ENCODE data around the gene LCN15. TPM values are rescaled to one million over a fixed set of nuclear protein-coding genes. Genes with fewer than 3 reads are reported as not detected.

Gene LCN15
- total and polyA plus RNA-seq, 2 of the 4 experiments (the other 2 are of a cell fraction), result not detected

DNA sequence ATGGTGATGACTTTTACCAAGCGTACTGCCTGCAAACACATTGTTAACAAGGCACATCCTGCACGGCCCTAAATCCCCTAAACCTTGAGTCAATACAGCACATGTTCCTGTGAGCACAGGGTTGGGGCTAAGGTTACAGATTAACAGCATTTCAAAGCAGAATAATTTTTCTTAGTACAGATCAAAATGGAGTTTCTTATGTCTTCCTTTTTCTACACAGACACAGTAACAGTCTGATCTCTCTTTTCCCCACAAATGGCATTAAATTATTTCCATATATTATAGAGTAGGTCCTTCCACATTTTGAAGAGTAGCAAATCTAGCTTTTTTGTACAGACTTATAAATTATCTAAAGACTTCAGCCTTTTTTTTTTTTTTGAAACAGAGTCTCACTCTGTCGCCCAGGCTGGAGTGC lies 25.2 kb upstream of the LCN15 start:
- DNase-seq (no peak), ATAC-seq (ENCODE audit: low read depth) (no peak)
- Histone ChIP-seq H2BK15ac (ENCODE audit: low read depth, low read length) (no peak overlapping the region), H3K9ac (ENCODE audit: low read depth, low read length) (no peak overlapping the region), H3K18ac (ENCODE audit: low read depth, low read length) (no peak overlapping the region), H2AK5ac (ENCODE audit: low read depth, low read length) (no peak overlapping the region), H2AK9ac (replicated peaks; ENCODE audit: low read depth, low read length, poor library complexity) (no peak overlapping the region), H3K36me3 (ENCODE audit: control insufficient read depth, insufficient read depth, low read length) (peaks cover 8% of the 10 kb centered on the region; the same call in 1 of the 2 replicates), H3K4me2 (ENCODE audit: low read depth, low read length) (no peak overlapping the region), H3K9me3 (ENCODE audit: control insufficient read depth, insufficient read depth, low read length) (no peaks in the 10 kb centered on the region), H2AFZ (replicated peaks; ENCODE audit: low read length, poor library complexity) (no peak overlapping the region), H3K23ac (ENCODE audit: low read depth, low read length) (no peak overlapping the region), H4K5ac (ENCODE audit: low read depth, low read length) (no peak overlapping the region), H3K79me1 (ENCODE audit: low read depth in 1 of 2, low read length in 2 of 2) (peaks cover 3 to 24% of the 10 kb centered on the region in 2 experiments; a peak in 3 of 4 replicates), H3K27me3 (ENCODE audit: control insufficient read depth, insufficient read depth, low read length) (peaks cover 5% of the 10 kb centered on the region; the same call in 1 of the 2 replicates), H2BK5ac (ENCODE audit: low read depth, low read length, poor library complexity, severe bottlenecking) (no peak overlapping the region), H2BK120ac (ENCODE audit: low read depth, low read length) (no peak overlapping the region), H3K4me1 (ENCODE audit: control insufficient read depth, insufficient read depth, low read length) (peaks cover 5% of the 10 kb centered on the region; the same call in 1 of the 2 replicates), H2BK20ac (ENCODE audit: low read depth, low read length) (no peak overlapping the region), H3K9me1 (ENCODE audit: insufficient read depth, low read length) (no peaks in the 10 kb centered on the region), H4K91ac (ENCODE audit: insufficient read depth, low read depth, low read length) (no peak overlapping the region), H3K4ac (ENCODE audit: low read depth, low read length) (no peak overlapping the region), H4K8ac (ENCODE audit: low read depth in 2 of 2, low read length in 2 of 2) (no peak overlapping the region), H3K56ac (ENCODE audit: extremely low read depth, insufficient read depth, low read length) (no peak overlapping the region), H3K14ac (replicated peaks; ENCODE audit: low read depth, low read length) (no peak overlapping the region), H3K27ac (ENCODE audit: insufficient read depth, low read length) (no peak overlapping the region), H3K4me3 (ENCODE audit: insufficient read depth, low read depth, low read length) (no peak overlapping the region), H4K20me1 (ENCODE audit: insufficient read depth, low read length) (peaks cover 9% of the 10 kb centered on the region)
- dilution Hi-C loops (cut with HindIII; ENCODE audit: low sequenced_read_pairs, unreplicated experiment), result no loop called here
- no CpG with 5 or more reads among the region's 3 CpGs for WGBS, 2 experiments (ENCODE audit: extremely low coverage in 2 of 2, insufficient read length in 1 of 2)
- CTCF ChIA-PET, result interaction anchor here (0.6 kb wide), 1 partner anchor 239 kb away, joined by 3 read pairs; no protein-coding TSS in a partner anchor
- no TSS peak for BruUV-seq (replicated peaks)
- intact Hi-C loops (cut with micrococcal nuclease), result no loop called here
- POLR2A ChIA-PET (ENCODE audit: unreplicated experiment), result no interaction called here
- TF ChIP-seq CEBPB (IDR thresholded peaks at IDR 0.05; ENCODE audit: low read depth, low read length) (no peak), MXI1 (IDR thresholded peaks at IDR 0.05; ENCODE audit: borderline replicate concordance, low read depth, low read length) (no peak), RAD21 (IDR thresholded peaks at IDR 0.05; ENCODE audit: low read length) (no peak), SMC3 (IDR thresholded peaks at IDR 0.05; ENCODE audit: low read depth, low read length) (no peak), BHLHE40 (IDR thresholded peaks at IDR 0.05; ENCODE audit: low read depth, low read length) (no peak), POLR2A (IDR thresholded peaks at IDR 0.05; ENCODE audit: low read depth, low read length) (no peak), MAZ (IDR thresholded peaks at IDR 0.05; ENCODE audit: borderline replicate concordance, low read depth, low read length) (no peak), RFX5 (IDR thresholded peaks at IDR 0.05; ENCODE audit: low read depth, low read length) (no peak), MAFK (IDR thresholded peaks at IDR 0.05; ENCODE audit: low read depth, low read length) (no peak), CHD1 (IDR thresholded peaks at IDR 0.05; ENCODE audit: low read depth, low read length) (no peak), FOS (IDR thresholded peaks at IDR 0.05; ENCODE audit: low read depth, low read length) (no peak), RCOR1 (IDR thresholded peaks at IDR 0.05; ENCODE audit: insufficient replicate concordance, low read length) (no peak)
- TF ChIP-seq, protein P1, sequence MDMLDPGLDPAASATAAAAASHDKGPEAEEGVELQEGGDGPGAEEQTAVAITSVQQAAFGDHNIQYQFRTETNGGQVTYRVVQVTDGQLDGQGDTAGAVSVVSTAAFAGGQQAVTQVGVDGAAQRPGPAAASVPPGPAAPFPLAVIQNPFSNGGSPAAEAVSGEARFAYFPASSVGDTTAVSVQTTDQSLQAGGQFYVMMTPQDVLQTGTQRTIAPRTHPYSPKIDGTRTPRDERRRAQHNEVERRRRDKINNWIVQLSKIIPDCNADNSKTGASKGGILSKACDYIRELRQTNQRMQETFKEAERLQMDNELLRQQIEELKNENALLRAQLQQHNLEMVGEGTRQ (IDR thresholded peaks at IDR 0.05; ENCODE audit: low read depth, low read length), result no peak
- TF ChIP-seq, protein P2, sequence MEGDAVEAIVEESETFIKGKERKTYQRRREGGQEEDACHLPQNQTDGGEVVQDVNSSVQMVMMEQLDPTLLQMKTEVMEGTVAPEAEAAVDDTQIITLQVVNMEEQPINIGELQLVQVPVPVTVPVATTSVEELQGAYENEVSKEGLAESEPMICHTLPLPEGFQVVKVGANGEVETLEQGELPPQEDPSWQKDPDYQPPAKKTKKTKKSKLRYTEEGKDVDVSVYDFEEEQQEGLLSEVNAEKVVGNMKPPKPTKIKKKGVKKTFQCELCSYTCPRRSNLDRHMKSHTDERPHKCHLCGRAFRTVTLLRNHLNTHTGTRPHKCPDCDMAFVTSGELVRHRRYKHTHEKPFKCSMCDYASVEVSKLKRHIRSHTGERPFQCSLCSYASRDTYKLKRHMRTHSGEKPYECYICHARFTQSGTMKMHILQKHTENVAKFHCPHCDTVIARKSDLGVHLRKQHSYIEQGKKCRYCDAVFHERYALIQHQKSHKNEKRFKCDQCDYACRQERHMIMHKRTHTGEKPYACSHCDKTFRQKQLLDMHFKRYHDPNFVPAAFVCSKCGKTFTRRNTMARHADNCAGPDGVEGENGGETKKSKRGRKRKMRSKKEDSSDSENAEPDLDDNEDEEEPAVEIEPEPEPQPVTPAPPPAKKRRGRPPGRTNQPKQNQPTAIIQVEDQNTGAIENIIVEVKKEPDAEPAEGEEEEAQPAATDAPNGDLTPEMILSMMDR (conservative IDR thresholded peaks at IDR 0.05; ENCODE audit: low read depth, low read length), result no peak
- TF ChIP-seq, protein P3, sequence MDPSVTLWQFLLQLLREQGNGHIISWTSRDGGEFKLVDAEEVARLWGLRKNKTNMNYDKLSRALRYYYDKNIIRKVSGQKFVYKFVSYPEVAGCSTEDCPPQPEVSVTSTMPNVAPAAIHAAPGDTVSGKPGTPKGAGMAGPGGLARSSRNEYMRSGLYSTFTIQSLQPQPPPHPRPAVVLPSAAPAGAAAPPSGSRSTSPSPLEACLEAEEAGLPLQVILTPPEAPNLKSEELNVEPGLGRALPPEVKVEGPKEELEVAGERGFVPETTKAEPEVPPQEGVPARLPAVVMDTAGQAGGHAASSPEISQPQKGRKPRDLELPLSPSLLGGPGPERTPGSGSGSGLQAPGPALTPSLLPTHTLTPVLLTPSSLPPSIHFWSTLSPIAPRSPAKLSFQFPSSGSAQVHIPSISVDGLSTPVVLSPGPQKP (IDR thresholded peaks at IDR 0.05; ENCODE audit: borderline replicate concordance, low read depth, low read length), result no peak
- in situ Hi-C loops (cut with MboI; ENCODE audit: low sequenced_read_pairs), result loop anchor here (10.0 kb wide), 1 partner anchor 245 kb away; the partner anchor contains the start of gene FUT7

All from IMR-90 (cell line).